ENCODE data around the gene DLGAP4. TPM values are rescaled to one million over a fixed set of nuclear protein-coding genes. Genes with fewer than 3 reads are reported as not detected.

Gene DLGAP4
- total and polyA plus RNA-seq, 2 of the 13 experiments (the other 11 are each of a cell fraction or from before 2014, with no cell fraction given) = 15.2 to 26.7 TPM

GRCh38 chr20:36439040-36439730 lies 133.0 kb downstream of the DLGAP4 start (continued):
- TF ChIP-seq SP5 (CRISPR knock-in tag; IDR thresholded peaks at IDR 0.05; ENCODE audit: borderline replicate concordance, low read depth) (0 out of 2 replicates have a peak, but pooled peaks have one; percentile 22), ZNF292 (CRISPR knock-in tag; IDR thresholded peaks at IDR 0.05; ENCODE audit: borderline replicate concordance, low read depth) (no peak), PHF20 (CRISPR knock-in tag; IDR thresholded peaks at IDR 0.05) (no peak), MLLT10 (CRISPR knock-in tag; IDR thresholded peaks at IDR 0.05) (no peak), STAT5B (CRISPR knock-in tag; IDR thresholded peaks at IDR 0.05) (no peak), ZNF547 (CRISPR knock-in tag; IDR thresholded peaks at IDR 0.05) (no peak), THAP11 (CRISPR knock-in tag; IDR thresholded peaks at IDR 0.05) (peak; percentile 42; the same call in 1 of the 2 replicates), ZNF7 (CRISPR knock-in tag; IDR thresholded peaks at IDR 0.05) (no peak), ZNF713 (CRISPR knock-in tag; IDR thresholded peaks at IDR 0.05) (no peak), MBD4 (IDR thresholded peaks at IDR 0.05; ENCODE audit: borderline replicate concordance, low read length) (no peak), ZNF362 (CRISPR knock-in tag; IDR thresholded peaks at IDR 0.05; ENCODE audit: borderline replicate concordance) (no peak), SUZ12 (IDR thresholded peaks at IDR 0.05; ENCODE audit: low read depth, low read length) (no peak), MXD3 (CRISPR knock-in tag; IDR thresholded peaks at IDR 0.05) (no peak), XRCC5 (optimal IDR thresholded peaks at IDR 0.05; ENCODE audit: low read length) (peak; percentile 94), ZFP36 (IDR thresholded peaks at IDR 0.05; ENCODE audit: borderline replicate concordance, low read depth, low read length, partially characterized antibody) (peak; percentile 18), UBTF (CRISPR knock-in tag; IDR thresholded peaks at IDR 0.05) (peak; percentile 30; the same call in 1 of the 2 replicates), U2AF2 (IDR thresholded peaks at IDR 0.05; ENCODE audit: low read depth, low read length) (no peak), FOXK1 (CRISPR knock-in tag; IDR thresholded peaks at IDR 0.05; ENCODE audit: borderline replicate concordance, low read depth) (no peak), NR2C2 (CRISPR knock-in tag; IDR thresholded peaks at IDR 0.05; ENCODE audit: borderline replicate concordance) (no peak), RARA (CRISPR knock-in tag; IDR thresholded peaks at IDR 0.05) (no peak), KDM2A (CRISPR knock-in tag; IDR thresholded peaks at IDR 0.05; ENCODE audit: borderline replicate concordance, low read depth) (peak; percentile 58; the same call in 1 of the 2 replicates), ZFYVE20 (CRISPR knock-in tag; IDR thresholded peaks at IDR 0.05; ENCODE audit: borderline replicate concordance, low read depth) (no peak), GMEB1 (CRISPR knock-in tag; IDR thresholded peaks at IDR 0.05; ENCODE audit: borderline replicate concordance) (no peak)

All from HepG2 (cell line).